Measurements from ENCODE around the gene TSNAXIP1.

TSNAXIP1 gene

GRCh38 chr16:67872131-67872630 lies 65.5 kb downstream of the TSNAXIP1 start:
- H3K9me3 Mint-ChIP-seq = no peaks in the 10 kb centered on the region
- peak overlapping the region; percentile 85 for H3K27ac Mint-ChIP-seq
- H3K36me3 Mint-ChIP-seq (ENCODE audit: low read depth) = peaks cover 87% of the 10 kb centered on the region
- no peak for DNase-seq
- H3K4me1 Mint-ChIP-seq (ENCODE audit: low read depth) = peaks cover 35% of the 10 kb centered on the region
- peak overlapping the region; percentile 93 for H3K4me3 Mint-ChIP-seq
- H3K27me3 Mint-ChIP-seq = no peaks in the 10 kb centered on the region

- Mint-ChIP-seq H3K4me1 (ENCODE audit: low read depth) (peaks cover 35% of the 10 kb centered on the region), H3K9me3 (no peaks in the 10 kb centered on the region), H3K4me3 (peak within 1 kb of the TSS; percentile 93), H3K36me3 (ENCODE audit: low read depth) (peaks cover 87% of the 10 kb centered on the region), H3K27ac (peak within 1 kb of the TSS; percentile 96), H3K27me3 (no peaks in the 10 kb centered on the region)
- DNase-seq = peak; percentile 97
Observed at GRCh38 chr16:67872631-67873434, 66.1 kb downstream of the TSNAXIP1 start, which contains the start of gene EDC4. Gene EDC4, plus strand, starts transcription at chr16:67873052. Its CDS starts 210 bp downstream, at chr16:67873262.

DNA sequence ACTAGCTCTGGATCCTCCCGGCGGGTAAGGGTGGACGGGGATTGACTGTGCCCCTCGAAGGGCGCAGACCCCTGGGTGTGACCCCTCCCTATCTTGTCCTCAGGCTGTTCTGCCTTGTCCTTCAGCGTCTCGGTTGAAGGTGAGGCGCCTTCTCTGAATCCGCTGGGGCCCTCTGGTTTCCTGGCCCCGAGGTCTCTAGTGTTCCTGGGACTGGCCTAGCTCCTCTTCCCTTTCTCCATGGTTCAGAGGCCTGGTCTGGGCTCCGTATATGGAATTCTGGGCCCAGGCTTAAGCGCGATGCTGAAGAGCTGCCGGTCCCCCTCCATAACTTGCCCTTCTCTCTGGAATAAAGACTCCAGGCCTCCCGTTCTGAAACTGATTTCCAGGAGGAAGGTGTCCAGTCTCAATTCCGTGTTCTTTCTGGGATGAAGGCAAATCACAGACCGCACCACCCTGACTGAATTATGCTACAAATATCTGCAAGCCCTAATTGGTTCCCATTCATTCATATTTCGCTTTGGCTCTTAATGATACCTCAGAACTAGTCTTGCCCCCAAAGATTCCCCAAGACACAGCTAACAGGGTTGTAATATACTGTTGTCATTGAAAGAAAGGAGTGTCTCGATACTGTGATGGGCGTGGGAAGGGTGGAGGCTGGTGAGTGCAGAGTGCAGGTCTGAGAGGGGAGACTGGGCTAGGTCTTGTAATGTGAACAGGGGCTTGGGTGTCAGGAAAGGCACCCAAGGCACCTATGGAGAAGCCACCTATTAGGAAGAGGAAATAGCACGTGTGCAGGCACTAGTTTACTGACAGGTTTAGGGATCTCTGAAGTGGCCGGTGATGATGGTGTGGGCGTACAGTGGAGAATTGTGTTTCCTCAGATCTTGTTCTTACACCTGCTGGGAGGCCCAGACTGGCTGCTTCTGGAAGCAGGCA lies 67.0 kb downstream of the TSNAXIP1 start:
- no peaks in the 10 kb centered on the region for H3K27me3 Mint-ChIP-seq
- peaks cover 35% of the 10 kb centered on the region for H3K4me1 Mint-ChIP-seq (ENCODE audit: low read depth)
- DNase-seq = no peak
- H3K4me3 Mint-ChIP-seq = peak overlapping the region; percentile 93
- peak overlapping the region; percentile 96 for H3K27ac Mint-ChIP-seq
- H3K36me3 Mint-ChIP-seq (ENCODE audit: low read depth) = peaks cover 89% of the 10 kb centered on the region
- no peaks in the 10 kb centered on the region for H3K9me3 Mint-ChIP-seq

DNA sequence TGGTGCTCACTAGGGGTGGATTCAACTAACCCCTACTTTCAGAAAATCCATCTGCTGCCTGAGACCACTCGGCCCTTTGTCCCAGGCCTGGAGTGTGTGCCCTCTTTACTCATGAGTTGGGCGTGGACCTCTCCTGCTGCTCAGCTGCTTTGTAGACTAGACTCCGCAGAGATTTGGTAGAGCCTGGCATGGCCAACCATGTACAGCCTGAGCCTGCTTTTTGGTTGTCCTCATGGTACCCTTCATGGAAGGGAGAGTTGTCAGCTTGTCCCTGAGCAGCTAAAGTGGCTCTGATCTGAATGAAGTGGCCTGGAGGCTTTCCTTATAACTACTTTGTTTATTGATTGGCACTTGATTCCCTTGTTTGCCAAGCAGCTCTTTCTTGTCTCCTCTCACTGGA lies 67.7 kb downstream of the TSNAXIP1 start:
- H3K36me3 Mint-ChIP-seq (ENCODE audit: low read depth) = peaks cover 94% of the 10 kb centered on the region
- H3K27me3 Mint-ChIP-seq = no peaks in the 10 kb centered on the region
- peak overlapping the region; percentile 96 for H3K27ac Mint-ChIP-seq
- no peak for DNase-seq
- H3K4me3 Mint-ChIP-seq = peak overlapping the region; percentile 93
- H3K4me1 Mint-ChIP-seq (ENCODE audit: low read depth) = peaks cover 35% of the 10 kb centered on the region
- H3K9me3 Mint-ChIP-seq = no peaks in the 10 kb centered on the region

GRCh38 chr16:67877064-67877463 lies 70.4 kb downstream of the TSNAXIP1 start:
- Mint-ChIP-seq H3K36me3 (ENCODE audit: low read depth) (peaks cover 94% of the 10 kb centered on the region), H3K27ac (peak overlapping the region; percentile 26), H3K27me3 (no peaks in the 10 kb centered on the region), H3K9me3 (no peaks in the 10 kb centered on the region), H3K4me1 (ENCODE audit: low read depth) (peaks cover 35% of the 10 kb centered on the region), H3K4me3 (no peak overlapping the region)
- DNase-seq = no peak
